T-helper 1 cell treated with Interleukin-12 subunit alpha and Interleukin-12 subunit beta and Interleukin-4 antibody, amounts not matched to agents 30 μg/mL and 1 μg/mL, for 36 hours (primary cell): ENCODE results near the gene LINS1.

Experiments used
- H3K27ac Mint-ChIP-seq: one replicate; pipeline ENCODE4 v1.8.0; 2021; ENCODE audit warnings: mild to moderate bottlenecking, mixed read lengths
- H3K27me3 Mint-ChIP-seq: one replicate; pipeline ENCODE4 v1.8.0; 2021; ENCODE audit warnings: low read depth, mixed read lengths
- H3K36me3 Mint-ChIP-seq: one replicate; pipeline ENCODE4 v1.8.0; 2021; ENCODE audit warnings: low read depth, mixed read lengths
- H3K4me1 Mint-ChIP-seq: one replicate; pipeline ENCODE4 v1.8.0; 2021; ENCODE audit warnings: low read depth, mixed read lengths
- H3K4me3 Mint-ChIP-seq: one replicate; pipeline ENCODE4 v1.8.0; 2021; ENCODE audit warnings: mild to moderate bottlenecking, moderate library complexity, mixed read lengths
- H3K9me3 Mint-ChIP-seq: one replicate; pipeline ENCODE4 v1.8.0; 2021; ENCODE audit warnings: mixed read lengths

Gene LINS1

DNA sequence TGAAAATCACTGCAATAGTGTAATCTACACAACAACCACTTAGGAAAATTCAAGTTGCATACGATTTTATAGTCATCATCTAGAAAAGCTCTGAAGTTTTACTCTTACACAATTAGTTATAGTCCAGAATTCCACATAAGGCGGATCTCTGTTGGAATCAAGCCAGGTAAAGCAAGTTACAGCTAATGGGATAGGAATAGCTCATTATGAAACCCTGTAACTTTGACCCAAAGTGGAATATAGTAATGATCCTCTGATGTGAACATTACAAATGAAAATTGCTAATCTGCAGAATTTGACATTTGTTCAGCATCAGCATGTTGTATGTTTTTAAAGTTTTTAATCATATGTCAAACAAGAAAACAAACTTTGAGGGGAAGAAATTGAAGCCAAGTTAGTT is 77.7 kb downstream of the LINS1 start:
- H3K4me1 Mint-ChIP-seq = peaks cover 15% of the 10 kb centered on the region
- peaks cover 9% of the 10 kb centered on the region for H3K9me3 Mint-ChIP-seq
- H3K36me3 Mint-ChIP-seq = peaks cover 6% of the 10 kb centered on the region
- peaks cover 4% of the 10 kb centered on the region for H3K27me3 Mint-ChIP-seq
- H3K4me3 Mint-ChIP-seq = no peak overlapping the region
- no peak overlapping the region for H3K27ac Mint-ChIP-seq

DNA sequence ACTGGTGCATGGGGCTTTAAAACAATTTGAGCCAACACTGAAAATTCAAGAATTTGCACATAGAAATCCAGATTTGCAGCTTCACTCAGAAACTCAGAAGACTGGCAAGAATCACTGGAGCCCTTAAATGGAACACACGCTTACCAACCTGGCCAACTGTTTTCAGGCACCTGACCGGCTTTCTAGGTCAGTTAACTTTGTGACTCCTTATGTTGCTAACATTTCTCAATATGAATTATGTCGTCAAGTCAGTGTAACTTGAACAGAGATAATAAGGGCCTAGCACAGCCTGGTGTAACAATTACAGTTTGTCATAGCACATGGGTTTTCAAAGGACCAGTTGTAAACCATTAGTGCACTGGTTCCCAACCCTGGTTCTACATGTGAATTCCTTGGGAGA is 80.1 kb downstream of the LINS1 start:
- H3K4me1 Mint-ChIP-seq = peaks cover 16% of the 10 kb centered on the region

DNA sequence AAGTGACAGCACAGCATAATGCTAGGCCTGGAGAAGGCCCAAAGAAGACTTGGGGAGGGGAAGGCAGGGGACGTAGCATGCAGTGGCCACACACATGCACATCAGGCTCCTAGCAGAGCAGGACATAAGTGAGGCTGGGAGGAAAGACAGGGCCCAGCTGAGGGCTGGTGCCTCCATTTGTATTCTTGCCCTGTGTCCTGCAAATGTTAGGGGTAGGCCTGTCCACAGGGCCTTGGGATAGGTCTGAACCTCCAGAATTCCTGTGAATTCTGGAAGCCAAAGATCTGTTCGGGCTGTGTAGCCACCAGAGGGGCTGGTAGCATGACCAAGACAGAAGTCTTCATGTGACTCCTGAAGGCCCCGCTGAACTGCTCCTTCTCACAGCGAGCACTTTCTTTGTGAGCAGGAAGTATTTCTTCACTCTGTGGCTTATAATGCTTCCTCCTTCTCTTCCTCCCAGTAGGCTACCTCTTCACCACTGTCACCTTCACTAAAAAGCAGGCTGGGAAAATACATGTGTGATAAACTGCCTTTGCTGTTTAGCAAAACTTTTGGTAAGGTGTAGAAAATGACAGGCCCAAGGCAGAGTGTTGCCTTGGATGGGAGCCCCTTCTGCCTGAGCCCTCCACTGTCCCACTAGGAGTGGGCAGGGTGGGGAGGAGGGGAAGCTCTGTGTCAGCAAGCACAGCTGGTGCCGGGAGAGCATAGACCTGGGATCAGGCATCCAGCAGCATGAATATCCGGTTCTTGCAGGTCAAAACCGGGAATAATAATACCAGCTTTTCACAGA is 81.7 kb downstream of the LINS1 start:
- Mint-ChIP-seq H3K4me1 (peaks cover 19% of the 10 kb centered on the region), H3K27ac (peak overlapping the region; percentile 59), H3K27me3 (peaks cover 4% of the 10 kb centered on the region), H3K4me3 (peak overlapping the region; percentile 46), H3K36me3 (peaks cover 8% of the 10 kb centered on the region), H3K9me3 (peaks cover 9% of the 10 kb centered on the region)

More for the DNA sequence above, 80.1 kb downstream of the LINS1 start:
- no peak overlapping the region for H3K4me3 Mint-ChIP-seq
- peaks cover 9% of the 10 kb centered on the region for H3K9me3 Mint-ChIP-seq
- peaks cover 4% of the 10 kb centered on the region for H3K27me3 Mint-ChIP-seq
- no peak overlapping the region for H3K27ac Mint-ChIP-seq
- peaks cover 8% of the 10 kb centered on the region for H3K36me3 Mint-ChIP-seq

DNA sequence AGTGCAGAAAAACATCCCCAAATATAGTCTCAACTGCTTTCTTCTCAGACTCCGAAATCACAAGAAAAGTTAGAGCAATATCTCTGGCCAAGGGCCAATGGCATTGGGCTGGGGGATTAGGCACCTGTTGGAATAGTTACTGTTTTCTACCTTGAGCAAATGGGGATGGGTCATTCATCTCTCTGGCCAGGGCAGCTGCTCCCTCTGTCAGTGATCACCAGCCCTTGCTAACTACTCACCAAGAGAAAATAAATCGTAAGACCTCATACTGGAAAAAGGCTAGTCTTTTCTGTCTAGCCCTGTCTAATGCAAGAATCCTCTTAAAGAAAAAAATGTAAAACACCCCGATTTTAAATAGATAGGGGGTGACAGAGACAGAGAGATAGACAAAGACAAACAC is 84.1 kb downstream of the LINS1 start:
- peaks cover 20% of the 10 kb centered on the region for H3K4me1 Mint-ChIP-seq
- no peak overlapping the region for H3K27ac Mint-ChIP-seq
- H3K27me3 Mint-ChIP-seq = peaks cover 4% of the 10 kb centered on the region
- no peak overlapping the region for H3K4me3 Mint-ChIP-seq
- peaks cover 4% of the 10 kb centered on the region for H3K9me3 Mint-ChIP-seq
- peaks cover 3% of the 10 kb centered on the region for H3K36me3 Mint-ChIP-seq
